Ishikawa (cell line): ENCODE measurements around the gene FRAS1.

Experiments
- CREB1 ChIP-seq: IDR thresholded peaks from 2 replicates; pipeline ENCODE4 v1.6.1; 2012; ENCODE audit warnings: low read depth
- TEAD4 ChIP-seq: IDR thresholded peaks from 2 replicates; pipeline ENCODE4 v1.6.1; 2012

DNA sequence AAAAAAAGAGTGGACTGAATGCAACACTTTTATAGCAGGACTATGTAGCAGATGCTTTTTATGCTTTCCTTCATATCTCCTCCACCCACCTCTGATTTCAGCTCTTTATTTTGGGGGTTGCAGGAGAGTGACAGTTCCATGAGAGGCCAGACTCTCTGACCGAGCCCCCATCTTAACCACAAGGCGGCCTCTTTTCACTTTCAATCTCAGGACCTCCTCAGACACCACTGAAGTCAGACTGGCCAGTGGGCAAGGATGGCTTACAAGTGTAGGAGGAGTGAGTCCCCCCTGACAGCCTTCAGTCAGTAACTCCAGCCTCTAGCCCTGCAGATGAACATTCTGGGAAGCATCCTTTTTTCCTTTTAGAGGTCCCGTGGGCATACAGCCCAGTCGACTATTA, 140.8 kb downstream of the FRAS1 start:
- no peak for TF ChIP-seq TEAD4
- TF ChIP-seq CREB1, result no peak
